Panc1 (cell line): ENCODE results near the gene CNN2. TPM values are rescaled to one million over a fixed set of nuclear protein-coding genes. Genes with fewer than 3 reads are reported as not detected.

Experiments
- ATAC-seq: fragments of 200-7000 bp; cut with Tn5 transposase; 2 replicates; pipeline ENCODE4 v1.9.1; 2020; ENCODE audit warnings: mild to moderate bottlenecking, moderate library complexity
- BruUV-seq: library from RNA; stranded (reverse); fragments of 400-500 nt; replicated peaks from 2 replicates; lab custom pipeline; 2021; lab: Mats Ljungman, UMichigan
- CTCF ChIA-PET: fragments of 300-600 bp; sonication (Branson Sonifier 250); formaldehyde crosslinking; loops from one replicate; lab custom pipeline; 2022; ENCODE audit warnings: antibody characterized with exemption; lab: Charles Lee
- POLR2A ChIA-PET: fragments of 300-600 bp; sonication (Branson Sonifier 250); formaldehyde crosslinking; loops from one replicate; lab custom pipeline; 2022; ENCODE audit warnings: antibody characterized with exemption; lab: Charles Lee
- DNase-seq: peaks from one replicate; pipeline ENCODE4 v3.0.0-alpha.2; 2010; ENCODE audit warnings: low read depth, low spot score
- H3K27ac ChIP-seq: 2 replicates; pipeline ENCODE4 v1.5.1; 2011; ENCODE audit warnings: mild to moderate bottlenecking, low read length, inconsistent platforms
- H3K27me3 ChIP-seq: fragments of 200-500 bp; sonication (Bioruptor generic); 2 replicates; pipeline ENCODE4 v1.6.0; 2014; ENCODE audit warnings: low read length, inconsistent platforms; ENCODE audit not compliant: control insufficient read depth, insufficient read depth
- H3K36me3 ChIP-seq: fragments of 200-500 bp; sonication (Bioruptor generic); 2 replicates; pipeline ENCODE4 v1.5.1; 2014; ENCODE audit warnings: inconsistent platforms, mild to moderate bottlenecking, low read length, moderate library complexity; ENCODE audit not compliant: control insufficient read depth, insufficient read depth
- H3K4me1 ChIP-seq: 2 replicates; pipeline ENCODE4 v1.5.1; 2011; ENCODE audit warnings: inconsistent platforms, mild to moderate bottlenecking, low read length, moderate library complexity; ENCODE audit not compliant: control insufficient read depth, insufficient read depth
- H3K4me3 ChIP-seq, 2 experiments: 2 replicates each; pipeline ENCODE4 v1.5.1; 2011 to 2012; ENCODE audit warnings: low read depth in 2 of 2, low read length in 2 of 2, mild to moderate bottlenecking in 2 of 2, inconsistent platforms in 1 of 2, moderate library complexity in 1 of 2
- H3K9me3 ChIP-seq: fragments of 200-500 bp; sonication (Bioruptor generic); 2 replicates; pipeline ENCODE4 v1.5.1; 2014; ENCODE audit warnings: low read depth, mild to moderate bottlenecking, inconsistent platforms, low read length, moderate library complexity; ENCODE audit not compliant: control insufficient read depth, insufficient read depth
- POLR2AphosphoS5 ChIP-seq: IDR thresholded peaks from 2 replicates; pipeline ENCODE4 v1.6.1; 2012; ENCODE audit warnings: mild to moderate bottlenecking, low read depth, low read length, moderate library complexity
- REST ChIP-seq, 2 experiments: IDR thresholded peaks; 2 replicates each; pipeline ENCODE4 v1.6.1; 2011 to 2012; ENCODE audit warnings: low read depth in 2 of 2, control low read depth in 1 of 2, low read length in 1 of 2, mild to moderate bottlenecking in 1 of 2, moderate library complexity in 1 of 2; ENCODE audit not compliant: insufficient read depth in 1 of 2
- SIN3A ChIP-seq: IDR thresholded peaks from 2 replicates; pipeline ENCODE4 v1.6.1; 2012; ENCODE audit warnings: low read depth, mild to moderate bottlenecking, low read length, moderate library complexity, borderline replicate concordance; ENCODE audit not compliant: insufficient read depth
- TCF7L2 ChIP-seq: IDR thresholded peaks from 2 replicates; pipeline ENCODE4 v1.6.1; 2011; ENCODE audit warnings: mild to moderate bottlenecking, low read depth, low read length, inconsistent platforms
- in situ Hi-C: cut with HindIII; loops from 2 replicates; pipeline ENCODE4 v1.10.0; 2016; ENCODE audit warnings: low sequenced_read_pairs, low pct_unique_long_range_greater_than_20kb
- intact Hi-C: fragments of 100-400 bp; cut with micrococcal nuclease; formaldehyde crosslinking; loops from one replicate; pipeline ENCODE4 v1.10.0; 2022; ENCODE audit not compliant: unreplicated experiment
- total RNA-seq: library from RNA; stranded (reverse); gene quantifications from one replicate; pipeline ENCODE4 v1.2.1, GENCODE V29; 2021; ENCODE audit not compliant: unreplicated experiment
- TF ChIP-seq, protein P1 (sequence below): fragments of 450-650 bp; IDR thresholded peaks from 2 replicates; pipeline ENCODE4 v1.5.1; 2017; ENCODE audit warnings: mild to moderate bottlenecking

The CNN2 gene
- total RNA-seq, 1 experiment from 2014 or later: 203 TPM

DNA sequence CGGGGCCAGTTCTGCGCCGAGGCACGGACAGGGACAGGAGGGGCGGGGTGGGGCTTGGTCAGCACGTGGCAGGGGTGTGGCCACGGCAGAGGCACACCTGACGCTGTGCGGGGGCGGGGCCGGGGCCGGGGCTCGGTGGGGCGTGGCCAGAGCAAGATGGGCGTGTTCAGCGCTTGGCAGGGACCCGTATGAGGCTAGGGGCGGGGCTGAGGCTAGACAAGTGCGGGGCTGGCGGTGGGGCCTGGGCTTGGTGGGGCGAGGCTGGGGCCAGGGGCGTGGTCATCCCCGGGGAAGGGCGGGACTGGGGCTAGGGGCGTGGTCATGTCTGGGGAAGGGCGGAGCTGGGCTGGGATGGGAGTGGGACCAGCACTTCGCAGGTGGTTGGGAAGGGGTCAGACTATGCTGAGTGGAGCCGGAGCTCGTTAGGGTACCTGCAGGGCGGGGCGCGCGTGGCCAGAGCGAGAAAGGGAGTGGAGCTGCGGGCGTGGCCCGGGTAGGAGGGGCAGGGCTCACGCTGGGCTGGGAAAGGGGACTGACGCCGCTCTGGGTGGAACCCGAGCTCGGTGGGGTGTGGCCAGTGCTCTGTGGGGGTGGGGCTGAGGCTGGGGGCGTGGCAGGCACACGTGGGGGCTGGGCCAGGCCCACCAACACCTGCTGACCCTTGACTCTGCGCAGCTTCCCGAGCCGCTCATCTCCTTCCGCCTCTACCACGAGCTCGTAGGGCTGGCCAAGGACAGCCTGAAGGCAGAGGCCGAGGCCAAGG is 55.9 kb downstream of the CNN2 start:
- H3K4me1 ChIP-seq: peaks cover under 1% of the 10 kb centered on the region; the same call in 1 of the 2 replicates
- ATAC-seq (peak; percentile 62), DNase-seq (no peak)
- TF ChIP-seq REST (IDR thresholded peaks at IDR 0.05; ENCODE audit: insufficient read depth in 1 of 2, low read depth in 2 of 2, low read length in 1 of 2): no peak
- TF ChIP-seq, protein P1, sequence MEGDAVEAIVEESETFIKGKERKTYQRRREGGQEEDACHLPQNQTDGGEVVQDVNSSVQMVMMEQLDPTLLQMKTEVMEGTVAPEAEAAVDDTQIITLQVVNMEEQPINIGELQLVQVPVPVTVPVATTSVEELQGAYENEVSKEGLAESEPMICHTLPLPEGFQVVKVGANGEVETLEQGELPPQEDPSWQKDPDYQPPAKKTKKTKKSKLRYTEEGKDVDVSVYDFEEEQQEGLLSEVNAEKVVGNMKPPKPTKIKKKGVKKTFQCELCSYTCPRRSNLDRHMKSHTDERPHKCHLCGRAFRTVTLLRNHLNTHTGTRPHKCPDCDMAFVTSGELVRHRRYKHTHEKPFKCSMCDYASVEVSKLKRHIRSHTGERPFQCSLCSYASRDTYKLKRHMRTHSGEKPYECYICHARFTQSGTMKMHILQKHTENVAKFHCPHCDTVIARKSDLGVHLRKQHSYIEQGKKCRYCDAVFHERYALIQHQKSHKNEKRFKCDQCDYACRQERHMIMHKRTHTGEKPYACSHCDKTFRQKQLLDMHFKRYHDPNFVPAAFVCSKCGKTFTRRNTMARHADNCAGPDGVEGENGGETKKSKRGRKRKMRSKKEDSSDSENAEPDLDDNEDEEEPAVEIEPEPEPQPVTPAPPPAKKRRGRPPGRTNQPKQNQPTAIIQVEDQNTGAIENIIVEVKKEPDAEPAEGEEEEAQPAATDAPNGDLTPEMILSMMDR: no peak
- no peak for TF ChIP-seq TCF7L2
- TF ChIP-seq SIN3A: no peak
- TF ChIP-seq POLR2AphosphoS5: no peak
- POLR2A ChIA-PET: interaction anchor here (0.6 kb wide), 1 partner anchor 27 kb away, joined by 3 read pairs; no protein-coding TSS in a partner anchor
- intact Hi-C loops: no loop called here
- CTCF ChIA-PET: no interaction called here
- in situ Hi-C loops: no loop called here
- no peak overlapping the region for H3K27ac ChIP-seq
- H3K36me3 ChIP-seq: no peaks in the 10 kb centered on the region
- H3K27me3 ChIP-seq: no peaks in the 10 kb centered on the region
- H3K9me3 ChIP-seq: no peaks in the 10 kb centered on the region
- no TSS peak for BruUV-seq
- H3K4me3 ChIP-seq: no peak overlapping the region

DNA sequence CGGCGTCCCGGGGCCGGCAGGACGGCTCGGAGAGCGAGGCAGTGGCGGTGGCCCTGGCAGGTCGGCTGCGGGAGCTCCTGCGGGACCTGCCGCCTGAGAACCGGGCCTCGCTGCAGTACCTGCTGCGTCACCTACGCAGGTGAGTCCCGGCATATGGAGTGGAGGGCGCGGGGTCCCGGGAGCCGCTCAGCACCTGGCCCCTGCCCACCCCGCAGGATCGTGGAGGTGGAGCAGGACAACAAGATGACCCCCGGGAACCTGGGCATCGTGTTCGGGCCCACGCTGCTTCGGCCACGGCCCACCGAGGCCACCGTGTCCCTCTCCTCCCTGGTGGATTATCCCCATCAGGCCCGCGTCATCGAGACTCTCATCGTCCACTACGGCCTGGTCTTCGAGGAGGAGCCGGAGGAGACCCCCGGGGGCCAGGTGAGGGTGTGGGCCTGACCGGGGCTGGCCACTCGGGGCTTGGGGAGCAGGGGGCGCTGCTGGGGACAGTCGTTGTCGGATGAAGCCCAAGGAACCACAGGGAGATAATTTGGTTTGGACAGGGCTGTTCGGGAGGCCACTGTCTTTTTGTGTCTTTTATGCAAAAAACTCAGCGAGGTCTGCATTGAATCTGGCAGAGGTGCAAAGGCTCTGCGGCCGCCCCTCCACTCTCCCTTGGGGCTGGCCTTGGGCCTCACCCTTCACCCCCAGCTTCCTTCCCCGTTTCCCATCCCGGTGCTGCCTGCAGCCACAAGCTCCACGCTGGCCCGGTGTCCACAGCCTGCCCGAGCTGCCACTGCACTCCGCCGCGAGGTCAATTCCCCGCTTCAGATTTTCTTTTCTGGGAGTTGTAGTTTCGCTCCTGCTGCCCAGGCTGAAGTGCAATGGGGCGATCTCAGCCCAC is 56.8 kb downstream of the CNN2 start:
- H3K27me3 ChIP-seq: no peaks in the 10 kb centered on the region
- no peak overlapping the region for H3K27ac ChIP-seq
- no peak overlapping the region for H3K4me3 ChIP-seq
- CTCF ChIA-PET: no interaction called here
- H3K4me1 ChIP-seq: no peaks in the 10 kb centered on the region
- no peak for ATAC-seq
- TF ChIP-seq, protein P1: no peak
- no peak for TF ChIP-seq TCF7L2
- no peak for TF ChIP-seq POLR2AphosphoS5
- no peak for TF ChIP-seq SIN3A
- TF ChIP-seq REST (IDR thresholded peaks at IDR 0.05; ENCODE audit: insufficient read depth in 1 of 2, low read depth in 2 of 2, low read length in 1 of 2): no peak
- no peaks in the 10 kb centered on the region for H3K9me3 ChIP-seq
- no TSS peak for BruUV-seq
- intact Hi-C loops (no loop called here), in situ Hi-C loops (no loop called here)
- POLR2A ChIA-PET: no interaction called here
- no peak for DNase-seq
- H3K36me3 ChIP-seq: no peaks in the 10 kb centered on the region
